Mesothelial cell of epicardium (in vitro differentiated cells): ENCODE results near the gene MAN1A2. TPM values are rescaled to one million over a fixed set of nuclear protein-coding genes. Genes with fewer than 3 reads are reported as not detected.

Experiments used
- DNase-seq, 2 experiments: peaks; one replicate each; pipeline ENCODE4 v3.0.0; 2021; ENCODE audit warnings: low spot score in 2 of 2; ENCODE audit not compliant: unreplicated experiment in 2 of 2
- H3K27ac Mint-ChIP-seq: 2 replicates; pipeline ENCODE4 v1.8.0; 2021; ENCODE audit warnings: mixed read lengths
- H3K27me3 Mint-ChIP-seq: 2 replicates; pipeline ENCODE4 v1.8.0; 2021; ENCODE audit warnings: low read depth, mixed read lengths
- H3K36me3 Mint-ChIP-seq: 2 replicates; pipeline ENCODE4 v1.8.0; 2021; ENCODE audit warnings: mixed read lengths
- H3K4me1 Mint-ChIP-seq: 2 replicates; pipeline ENCODE4 v1.8.0; 2021; ENCODE audit warnings: mixed read lengths
- H3K4me3 Mint-ChIP-seq: 2 replicates; pipeline ENCODE4 v1.8.0; 2021; ENCODE audit warnings: mild to moderate bottlenecking, moderate library complexity, mixed read lengths
- H3K9me3 Mint-ChIP-seq: 2 replicates; pipeline ENCODE4 v1.8.0; 2021; ENCODE audit warnings: mixed read lengths
- CTCF ChIP-seq: fragments of 200-600 bp; sonication (generic); IDR thresholded peaks from one replicate; pipeline ENCODE4 v1.5.0; 2021; ENCODE audit warnings: antibody characterized with exemption; ENCODE audit not compliant: unreplicated experiment
- total RNA-seq: library from RNA; stranded (reverse); gene quantifications from 3 replicates; pipeline ENCODE4 v1.2.1, GENCODE V29; 2021

Gene MAN1A2
- total RNA-seq, 1 donor from 2014 or later: 55.1 TPM

- Mint-ChIP-seq H3K4me1 (no peaks in the 10 kb centered on the region), H3K36me3 (peaks cover 17% of the 10 kb centered on the region), H3K27ac (no peak overlapping the region), H3K4me3 (no peak overlapping the region), H3K9me3 (no peaks in the 10 kb centered on the region), H3K27me3 (no peaks in the 10 kb centered on the region)
- peak; percentile 63 for TF ChIP-seq CTCF
- DNase-seq: no peak
These were observed 145.6 kb downstream of the MAN1A2 start for GRCh38 chr1:117512728-117513321.

GRCh38 chr1:117523111-117523510, 155.9 kb downstream of the MAN1A2 start:
- no peak for DNase-seq
- Mint-ChIP-seq H3K36me3 (peaks cover 27% of the 10 kb centered on the region), H3K27me3 (no peaks in the 10 kb centered on the region), H3K4me1 (no peaks in the 10 kb centered on the region), H3K4me3 (no peak overlapping the region), H3K27ac (no peak overlapping the region), H3K9me3 (peaks cover 21% of the 10 kb centered on the region)
- no peak for TF ChIP-seq CTCF

- H3K36me3 Mint-ChIP-seq: peaks cover 15% of the 10 kb centered on the region
- H3K4me1 Mint-ChIP-seq: no peaks in the 10 kb centered on the region
- H3K27me3 Mint-ChIP-seq: no peaks in the 10 kb centered on the region
- TF ChIP-seq CTCF: no peak
- no peak overlapping the region for H3K4me3 Mint-ChIP-seq
- H3K27ac Mint-ChIP-seq: no peak overlapping the region
- H3K9me3 Mint-ChIP-seq: no peaks in the 10 kb centered on the region
- no peak for DNase-seq
These were observed 159.8 kb downstream of the MAN1A2 start for GRCh38 chr1:117527074-117527473.

GRCh38 chr1:117527566-117528102, 160.4 kb downstream of the MAN1A2 start:
- H3K9me3 Mint-ChIP-seq: no peaks in the 10 kb centered on the region
- no peaks in the 10 kb centered on the region for H3K4me1 Mint-ChIP-seq
- DNase-seq: no peak
- no peaks in the 10 kb centered on the region for H3K27me3 Mint-ChIP-seq
- no peak overlapping the region for H3K4me3 Mint-ChIP-seq
- TF ChIP-seq CTCF: no peak
- H3K36me3 Mint-ChIP-seq: peaks cover 9% of the 10 kb centered on the region
- no peak overlapping the region for H3K27ac Mint-ChIP-seq

- H3K36me3 Mint-ChIP-seq: peaks cover 4% of the 10 kb centered on the region
- H3K27me3 Mint-ChIP-seq: no peaks in the 10 kb centered on the region
- H3K9me3 Mint-ChIP-seq: no peaks in the 10 kb centered on the region
- H3K4me3 Mint-ChIP-seq: no peak overlapping the region
- no peak overlapping the region for H3K27ac Mint-ChIP-seq
- H3K4me1 Mint-ChIP-seq: no peaks in the 10 kb centered on the region
- TF ChIP-seq CTCF: no peak
- no peak for DNase-seq
These were observed 162.4 kb downstream of the MAN1A2 start for GRCh38 chr1:117529683-117530082.
